Stimulated activated CD8-positive, alpha-beta memory T cell treated with anti-CD3 and anti-CD28 coated beads, Interleukin-4, amount 100 ng/mL, for 48 hours (primary cell): ENCODE measurements around the gene UBALD2.

Source experiments
- DNase-seq: peaks from one replicate; pipeline ENCODE4 v3.0.0-alpha.2; 2020

The UBALD2 gene

DNA sequence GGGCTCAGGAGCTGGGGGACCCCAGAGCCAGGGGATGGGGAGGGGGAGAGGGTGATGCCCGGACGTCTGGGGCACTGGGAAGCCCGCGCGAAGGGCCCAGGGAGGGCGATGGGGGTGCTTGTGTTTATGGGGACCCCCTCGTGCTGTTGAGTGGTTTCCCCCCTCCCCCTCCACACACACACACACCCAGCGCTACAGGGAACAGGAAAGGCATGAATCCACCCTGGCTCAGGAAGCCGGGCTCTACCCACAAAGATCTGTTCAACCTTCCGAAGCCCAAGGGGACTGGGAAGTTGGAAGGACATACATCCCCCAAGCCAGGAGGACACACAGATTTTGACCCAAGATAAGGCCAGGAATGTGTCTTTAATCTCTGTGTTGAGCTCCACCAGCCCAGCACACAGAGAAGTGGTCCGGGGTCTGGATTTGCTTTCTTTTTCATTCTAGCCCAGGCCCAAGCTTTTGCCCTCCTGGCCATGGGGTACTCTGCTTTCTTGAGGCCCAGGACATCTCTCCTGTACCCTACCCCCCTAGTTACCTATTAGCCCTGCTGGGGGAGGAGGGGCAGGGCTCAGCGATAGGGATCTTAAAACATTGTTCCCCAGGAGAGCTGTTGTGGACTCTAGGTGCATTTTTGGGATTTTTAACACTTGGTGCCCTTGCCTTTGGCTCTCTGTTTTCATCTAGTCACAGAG is 1.2 kb downstream of the UBALD2 start:
- DNase-seq: peak; percentile 53

DNA sequence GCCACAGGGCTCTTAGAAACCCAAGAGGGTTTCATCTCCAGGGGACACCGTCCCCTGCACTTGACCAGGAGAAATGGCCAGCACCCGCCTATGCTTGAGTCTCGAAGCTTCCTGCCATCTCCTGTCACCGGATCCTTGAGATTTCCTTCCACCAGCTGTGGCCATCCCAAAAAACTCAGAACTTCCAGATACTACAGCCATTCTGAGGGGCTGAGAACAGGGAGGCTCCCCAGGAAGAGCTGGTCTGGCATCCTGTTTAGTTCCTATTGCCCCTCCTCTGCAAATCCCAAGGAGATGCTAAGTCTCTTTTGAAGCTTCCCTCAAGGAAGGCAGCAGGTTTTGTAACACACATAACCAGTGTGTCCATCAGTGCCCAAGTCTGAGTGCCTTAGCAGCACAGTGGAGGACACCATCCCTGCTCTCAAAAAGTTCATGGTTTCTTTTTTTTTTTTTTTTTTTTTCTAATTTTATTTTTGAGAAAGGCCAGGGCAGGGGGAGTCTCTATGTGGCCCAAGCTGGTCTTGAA is 2.0 kb downstream of the UBALD2 start:
- DNase-seq: no peak

DNA sequence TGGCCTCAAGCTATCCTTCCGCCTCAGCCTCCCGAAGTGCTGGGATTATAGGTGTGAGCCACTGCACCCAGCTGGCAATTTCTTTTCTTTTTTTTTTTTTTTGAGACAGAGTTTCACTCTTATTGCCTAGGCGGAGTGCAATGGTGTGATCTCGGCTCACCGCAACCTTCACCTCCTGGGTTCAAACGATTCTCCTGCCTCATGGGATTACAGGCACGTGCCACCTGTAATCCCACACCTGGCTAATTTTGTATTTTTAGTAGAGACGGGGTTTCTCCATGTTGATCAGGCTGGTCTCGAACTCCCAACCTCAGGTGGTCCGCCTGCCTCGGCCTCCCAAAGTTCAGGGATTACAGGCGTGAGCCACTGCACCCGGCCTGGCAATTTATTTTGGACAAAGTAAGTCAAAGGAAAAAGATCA is 2.4 kb downstream of the UBALD2 start:
- peak; percentile 42 for DNase-seq

DNA sequence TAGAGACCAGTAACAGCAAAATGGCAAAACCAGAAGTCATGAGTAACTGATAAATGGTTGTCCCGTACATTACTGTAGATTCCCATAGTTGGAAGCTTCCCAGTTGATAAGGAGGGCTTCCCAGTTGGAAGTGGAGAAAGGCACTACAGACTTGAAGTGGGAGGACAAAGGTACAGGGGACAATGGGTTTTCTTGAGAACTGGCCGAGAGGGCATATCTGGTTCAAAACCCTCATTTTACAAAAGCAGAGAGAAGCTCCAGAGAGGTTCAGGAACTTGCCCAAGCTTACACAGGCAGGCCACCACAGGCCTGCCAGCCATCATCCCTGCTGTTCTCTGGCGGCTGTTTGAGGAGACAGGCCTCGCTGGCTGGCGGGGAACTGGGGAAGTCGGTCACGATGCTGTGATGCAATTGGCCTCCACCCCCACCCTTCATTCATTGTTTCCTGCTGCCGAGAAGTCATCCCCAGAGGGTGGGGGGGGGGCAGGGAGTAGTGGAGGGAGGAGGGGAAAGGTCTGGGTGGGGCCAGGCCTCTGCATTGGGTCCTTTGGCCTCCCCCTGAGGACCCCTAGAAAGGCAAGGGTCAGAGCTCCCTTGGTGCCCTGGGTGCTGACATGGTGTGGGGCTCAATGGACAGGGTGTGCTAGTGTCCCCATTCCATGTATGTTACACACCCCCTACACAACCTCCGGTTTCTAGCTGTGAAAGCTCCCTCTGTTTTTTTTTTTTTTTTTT is 3.0 kb downstream of the UBALD2 start:
- DNase-seq: peak; percentile 85

DNA sequence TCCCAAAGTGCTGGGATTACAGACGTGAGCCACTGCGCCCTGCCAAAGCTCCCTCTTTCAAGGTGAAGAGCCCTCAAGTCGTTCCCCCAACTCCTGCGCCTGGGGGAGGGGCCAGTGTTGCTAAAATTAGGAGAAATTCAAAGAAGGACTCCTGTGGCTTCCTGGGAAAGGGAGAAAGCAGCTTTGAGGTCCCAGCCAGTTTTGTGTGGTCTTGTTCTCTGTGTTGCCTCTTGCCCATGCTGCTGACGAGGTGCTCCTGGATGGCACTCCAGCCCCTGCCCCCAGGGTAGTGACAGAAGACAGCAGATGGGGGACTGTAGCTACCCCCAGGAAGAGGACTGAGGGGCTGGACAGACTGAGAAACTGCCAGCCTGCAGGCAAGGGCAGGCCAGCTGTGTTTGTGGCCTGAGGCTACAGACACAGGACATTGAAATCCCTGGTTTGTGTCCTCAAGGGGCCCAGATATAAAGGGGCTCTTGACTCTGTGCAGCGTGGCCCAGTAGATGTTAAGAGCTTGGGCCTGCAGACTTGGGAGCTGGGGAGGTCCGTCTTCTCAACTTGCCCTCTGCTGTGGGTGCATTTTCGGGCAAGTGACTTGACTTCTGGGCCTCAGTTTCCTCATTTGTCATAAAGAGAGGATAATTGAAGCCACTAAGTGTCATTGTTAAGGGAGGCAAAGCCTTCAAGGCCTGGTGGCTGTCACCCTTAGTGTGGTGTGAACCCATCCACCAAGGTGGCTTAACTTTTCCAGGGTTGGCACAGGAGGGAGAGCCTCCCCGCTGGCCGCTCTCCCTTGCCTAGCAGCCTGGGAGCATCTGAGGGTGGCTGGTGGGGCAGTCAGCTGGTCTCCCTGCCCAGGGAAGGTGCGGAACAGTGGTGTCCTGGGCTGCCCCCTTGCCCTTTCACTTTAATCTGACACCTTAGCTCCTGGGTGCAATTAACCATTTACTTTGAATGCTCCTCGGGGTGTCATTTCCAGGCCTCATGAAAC is 4.1 kb downstream of the UBALD2 start:
- peak; percentile 60 for DNase-seq

DNA sequence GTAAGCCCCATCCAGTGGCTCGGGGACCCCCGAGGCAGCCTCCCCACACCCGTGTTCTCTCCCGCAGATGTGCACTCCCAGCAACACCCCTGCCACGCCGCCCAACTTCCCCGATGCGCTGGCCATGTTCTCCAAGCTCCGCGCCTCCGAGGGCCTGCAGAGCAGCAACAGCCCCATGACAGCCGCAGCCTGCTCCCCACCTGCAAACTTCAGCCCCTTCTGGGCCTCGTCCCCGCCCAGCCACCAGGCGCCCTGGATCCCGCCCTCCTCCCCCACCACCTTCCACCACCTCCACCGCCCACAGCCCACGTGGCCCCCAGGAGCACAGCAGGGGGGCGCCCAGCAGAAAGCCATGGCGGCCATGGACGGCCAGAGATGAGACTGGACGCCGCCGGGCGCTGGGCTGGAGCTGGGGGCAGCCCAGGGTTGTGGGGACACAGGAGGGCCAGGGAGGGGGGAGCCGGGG is 5.0 kb downstream of the UBALD2 start:
- DNase-seq: peak; percentile 76

DNA sequence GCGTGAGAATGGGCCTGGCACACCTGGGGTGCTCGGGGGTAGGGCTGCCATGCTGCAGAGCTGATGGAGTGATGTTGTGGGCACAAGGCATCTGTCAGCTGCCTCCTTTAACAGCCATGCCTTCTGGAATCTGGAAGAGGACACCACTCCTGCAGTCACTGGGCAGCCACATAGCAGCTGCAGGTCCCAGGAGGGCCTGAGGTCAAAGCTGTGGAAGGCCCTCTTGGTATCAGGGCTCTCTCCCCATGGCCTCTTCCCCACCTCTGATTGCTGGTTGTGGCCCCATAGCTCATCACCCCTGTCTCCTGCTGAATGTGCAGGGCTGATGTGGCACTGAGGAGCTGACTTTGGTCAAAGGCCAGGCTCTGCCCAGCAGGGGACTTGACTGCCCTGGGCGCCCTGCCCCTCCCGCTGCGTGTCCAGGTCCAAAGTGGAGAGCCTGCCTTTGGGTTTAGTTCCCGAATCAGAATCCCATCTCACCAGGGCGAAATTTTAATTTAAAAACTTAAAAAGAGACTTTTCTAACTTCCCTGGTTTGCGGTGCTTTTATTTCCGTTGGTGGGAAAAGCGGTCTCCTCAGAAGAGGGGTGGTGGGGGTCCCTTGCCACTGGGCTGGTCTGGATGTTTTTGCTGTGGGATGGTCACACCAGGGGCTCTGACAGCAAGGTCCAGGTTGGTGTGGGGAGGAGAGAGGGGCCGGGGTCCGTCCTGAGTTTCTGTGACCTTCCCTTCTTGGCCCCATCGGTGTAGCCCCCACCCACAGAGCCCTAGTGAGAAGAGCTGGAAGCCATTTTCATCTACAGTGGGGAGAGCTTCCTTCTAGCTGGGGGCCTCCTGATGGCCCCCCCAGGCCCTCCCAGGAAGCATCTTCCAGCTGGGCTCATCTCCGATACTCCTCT is 5.9 kb downstream of the UBALD2 start:
- DNase-seq: peak; percentile 66

DNA sequence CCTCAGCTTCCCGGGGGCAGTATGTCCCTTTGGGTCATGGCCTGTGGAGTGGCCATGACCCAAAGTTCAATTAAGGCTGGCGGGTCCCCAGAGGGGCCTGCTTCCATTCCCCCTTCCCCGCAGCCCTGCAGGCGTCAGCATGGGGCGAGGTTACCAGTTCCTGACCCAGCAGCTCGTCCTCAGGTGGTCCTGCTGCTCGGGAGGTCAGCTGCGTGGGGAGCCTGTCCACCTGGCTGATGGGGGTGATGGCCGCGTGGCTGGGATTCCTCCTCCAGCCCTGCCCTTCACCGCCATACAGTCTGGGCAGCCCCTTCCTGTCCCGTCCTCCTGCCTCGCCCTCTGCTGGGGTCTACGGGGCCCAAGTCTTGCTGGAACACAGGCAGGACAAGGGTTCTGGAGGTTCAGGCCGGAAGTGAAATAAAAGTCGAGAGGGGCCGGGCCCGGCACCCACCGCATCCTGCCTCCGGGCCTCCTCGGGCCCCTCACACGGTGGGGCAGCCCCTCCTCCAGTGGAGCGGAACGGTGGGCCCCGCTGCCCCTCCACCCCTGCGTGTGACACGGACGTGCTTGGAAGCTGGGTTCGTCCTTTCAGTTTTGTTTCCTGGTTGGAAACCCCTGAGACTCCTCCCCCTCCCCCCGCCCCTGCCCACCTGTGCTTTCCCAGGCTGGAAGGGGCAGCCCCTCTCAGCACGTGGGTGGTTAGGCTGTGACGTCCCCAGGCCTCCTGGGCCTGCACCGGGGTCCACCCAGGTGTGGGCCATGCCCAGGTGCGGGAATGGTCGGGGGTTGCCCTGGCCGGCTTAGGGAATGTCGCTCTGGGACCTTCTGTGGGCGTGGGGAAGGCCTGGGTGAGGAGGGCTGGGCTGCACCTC is 6.8 kb downstream of the UBALD2 start:
- DNase-seq: peak; percentile 94

DNA sequence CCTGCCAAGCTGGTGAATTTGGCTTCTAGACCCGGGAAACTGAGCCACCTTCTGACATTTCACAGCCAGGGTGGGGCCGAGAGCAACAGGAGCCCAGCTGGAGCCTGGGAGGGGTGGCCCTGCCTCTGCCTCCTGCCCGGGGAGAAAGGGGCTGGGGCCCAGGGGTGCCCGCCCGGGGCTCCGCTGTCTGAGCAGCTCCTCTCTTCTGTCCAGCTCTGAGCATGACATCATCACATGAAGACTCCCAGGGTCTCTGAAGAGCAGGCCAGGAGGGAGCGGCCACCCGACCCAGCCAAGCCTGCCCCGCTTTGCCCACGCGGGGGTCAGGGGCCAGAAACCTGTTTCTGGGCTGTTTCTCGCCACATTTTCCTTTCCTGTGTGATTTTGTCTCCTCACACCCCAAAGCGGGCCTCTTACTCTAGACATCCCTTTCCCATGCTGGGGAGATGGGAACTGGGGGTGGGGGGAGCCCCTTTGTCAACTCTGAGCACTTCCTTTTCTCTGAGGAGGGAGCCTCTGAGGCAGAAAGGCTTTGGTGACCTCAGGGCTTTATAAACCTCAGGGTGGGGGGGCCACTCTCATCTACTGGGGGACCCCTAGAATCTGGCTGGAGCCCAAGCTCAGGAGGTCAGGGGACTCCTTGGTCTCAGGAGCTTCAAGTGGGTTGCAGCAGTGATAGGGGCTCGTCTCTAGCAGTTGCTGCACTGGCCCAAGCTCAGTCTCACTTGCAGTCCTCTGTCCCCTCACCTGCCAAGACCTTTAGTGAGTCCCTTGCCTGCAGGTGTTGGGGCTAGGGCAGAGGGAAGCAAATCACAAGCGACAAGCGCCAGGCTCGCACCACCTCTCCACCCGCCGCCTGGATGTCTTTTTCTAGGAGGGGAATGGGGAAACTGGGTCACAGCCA is 7.6 kb downstream of the UBALD2 start:
- DNase-seq: peak; percentile 80

DNA sequence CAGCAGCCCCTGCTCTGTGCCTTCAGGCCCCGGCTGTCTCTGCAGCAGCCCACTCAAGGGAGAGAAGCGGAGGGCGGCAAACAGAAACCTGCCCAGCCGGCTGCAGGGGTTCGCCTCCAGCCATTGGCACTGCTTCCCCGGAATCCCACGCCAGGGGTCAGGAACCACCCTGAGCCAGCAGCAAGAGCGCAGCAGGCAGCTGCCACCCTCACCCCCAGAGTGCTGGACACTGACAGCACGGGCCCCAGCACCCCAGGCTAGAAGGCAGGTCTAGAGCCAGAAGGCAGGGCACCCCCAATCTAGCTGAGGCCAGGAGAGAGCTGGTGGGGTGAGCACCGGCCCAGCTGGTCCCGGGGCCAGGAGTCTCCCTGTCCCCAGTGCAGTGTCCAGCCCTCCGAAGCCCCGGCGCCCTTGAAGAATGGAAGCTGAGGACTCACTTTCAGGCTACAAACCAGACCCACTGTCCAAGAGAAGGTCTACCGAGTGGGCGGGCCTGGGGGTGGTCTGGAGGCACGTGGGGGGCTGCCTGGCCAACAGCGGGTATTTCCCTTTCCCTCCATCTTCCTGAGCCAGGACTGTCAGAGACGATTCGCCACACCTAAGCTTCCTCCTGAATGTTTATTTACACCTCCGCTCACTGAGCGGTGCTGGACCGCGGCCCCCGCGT is 8.4 kb downstream of the UBALD2 start:
- no peak for DNase-seq

DNA sequence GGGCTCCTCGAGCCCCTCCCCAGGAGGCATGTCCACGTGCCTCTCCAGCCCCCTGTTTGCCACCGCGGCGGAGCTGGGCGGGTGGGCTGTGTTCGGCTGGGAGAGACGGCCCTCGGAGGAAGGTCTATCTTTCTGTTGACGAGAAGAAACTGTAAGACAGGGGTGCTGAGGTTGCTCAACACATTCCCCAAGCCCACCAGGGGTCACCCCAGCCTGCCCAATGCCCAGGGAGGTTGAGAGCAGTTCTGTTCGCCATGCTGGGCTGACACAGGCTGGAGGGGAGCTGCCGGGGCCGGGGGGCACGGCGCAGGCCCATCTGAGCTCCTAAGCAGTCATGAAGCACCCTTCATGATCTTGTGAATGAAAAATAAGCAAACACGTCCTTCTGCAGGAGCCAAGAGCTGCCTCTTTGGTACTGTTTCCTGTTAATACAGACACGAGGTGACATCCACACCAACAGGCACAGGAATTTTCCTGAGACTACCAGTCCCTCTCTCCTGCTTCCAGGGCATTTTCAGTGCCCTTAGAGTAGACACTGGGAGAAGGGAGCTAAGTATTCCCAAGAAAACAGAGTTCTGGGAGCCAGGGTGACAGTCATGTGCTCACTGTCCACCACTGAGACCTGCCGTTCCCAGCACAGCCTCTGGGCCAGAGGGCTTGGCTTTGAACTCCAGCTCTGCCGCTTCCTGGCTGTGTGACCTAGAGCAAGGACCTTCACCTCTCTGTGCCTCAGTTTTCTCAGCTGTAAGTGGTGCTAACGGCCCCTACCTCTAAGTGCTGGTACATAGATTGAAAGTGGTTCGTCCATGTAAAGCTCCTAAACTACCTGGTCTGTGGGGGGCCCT is 9.2 kb downstream of the UBALD2 start:
- DNase-seq: no peak

DNA sequence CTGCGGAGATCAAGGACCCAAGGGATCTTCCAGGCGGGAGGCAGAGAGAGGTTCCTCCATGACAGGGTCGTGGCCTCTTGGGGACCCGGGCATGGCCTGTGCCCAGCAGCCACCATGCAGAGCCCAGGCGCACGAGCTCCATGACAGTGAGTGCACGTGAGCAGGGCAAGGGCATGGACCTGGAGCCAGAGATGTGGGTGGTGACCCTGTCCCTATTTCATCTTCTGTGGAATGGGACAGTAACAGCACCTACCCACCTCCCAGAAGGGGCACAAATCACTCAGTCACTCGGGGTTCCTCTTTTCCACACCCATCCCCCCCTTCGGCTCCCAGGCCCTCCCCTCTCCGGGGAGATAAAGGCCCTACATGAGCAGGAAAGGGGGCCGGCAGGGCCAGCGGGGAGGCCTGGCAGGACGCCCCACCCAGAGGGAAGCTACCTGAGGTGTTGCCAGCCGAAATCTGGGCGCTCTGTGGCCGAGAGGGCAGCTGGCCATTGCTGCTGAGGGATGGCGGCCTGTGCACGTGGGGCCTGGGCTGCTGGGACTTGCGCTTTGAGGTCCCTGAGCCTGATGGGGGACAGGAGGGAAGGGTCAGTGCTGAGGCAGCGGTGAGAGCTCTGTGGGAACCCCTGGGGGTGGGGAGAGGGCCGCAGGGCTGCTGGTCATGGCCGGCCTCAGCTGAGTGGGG is 10.4 kb downstream of the UBALD2 start:
- DNase-seq: no peak

DNA sequence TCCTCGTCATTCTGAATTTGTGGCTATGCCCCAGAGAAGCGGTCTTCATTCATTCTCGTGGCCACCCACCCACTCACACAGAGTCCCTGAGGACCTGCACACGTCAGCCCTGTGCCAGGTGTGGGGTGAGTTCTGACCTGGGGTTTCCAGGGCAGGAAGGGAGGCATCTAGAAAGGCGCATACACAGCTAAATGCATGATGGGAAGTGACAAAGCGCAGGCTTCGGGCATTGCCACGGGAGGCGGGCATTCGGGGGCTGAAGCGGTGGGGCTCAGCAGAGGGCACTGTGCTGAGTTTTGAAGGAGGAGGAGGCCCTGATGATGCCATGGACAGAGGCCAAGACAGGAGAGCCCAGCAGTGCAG is 10.9 kb downstream of the UBALD2 start:
- no peak for DNase-seq

DNA sequence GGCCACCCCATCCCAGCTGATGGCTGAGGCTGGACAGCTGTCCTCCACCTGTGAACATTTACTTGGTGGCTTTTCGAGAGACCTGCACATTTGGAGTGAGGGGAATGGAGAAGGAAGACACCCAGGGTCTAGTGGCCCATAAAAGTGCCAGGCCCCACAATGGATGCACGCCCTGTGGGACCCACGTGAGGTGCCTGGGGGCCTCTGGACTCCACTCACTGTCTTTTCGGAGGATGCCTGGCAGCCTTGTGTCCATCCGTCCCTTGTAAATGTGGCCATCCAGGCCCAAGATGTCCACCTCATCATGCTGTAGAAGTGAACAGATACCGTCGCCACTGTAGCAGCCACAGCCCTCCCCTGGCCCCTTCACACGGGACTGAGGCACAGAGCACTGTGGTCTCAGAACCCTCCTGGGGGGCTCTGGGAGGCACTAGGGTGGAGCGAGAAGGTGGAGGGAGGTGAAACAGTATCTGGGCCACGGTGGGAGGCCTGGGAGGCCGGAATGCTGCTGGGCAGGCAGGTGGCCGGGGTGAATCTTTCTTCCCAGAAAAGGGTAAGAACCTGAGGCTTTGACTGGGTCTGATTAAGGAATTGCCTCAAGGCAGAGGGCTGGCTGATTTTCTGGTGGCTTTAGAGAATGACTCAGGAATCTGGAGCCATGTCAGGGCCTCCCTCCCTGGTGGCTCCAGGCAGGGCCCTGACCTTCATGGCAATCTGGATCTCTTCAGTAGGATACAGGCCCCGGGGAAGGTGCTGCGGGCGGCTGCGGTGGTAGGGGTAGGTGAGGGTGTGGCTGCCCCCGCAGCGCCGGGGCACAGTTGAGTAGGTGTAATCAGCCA is 11.5 kb downstream of the UBALD2 start:
- DNase-seq: no peak

DNA sequence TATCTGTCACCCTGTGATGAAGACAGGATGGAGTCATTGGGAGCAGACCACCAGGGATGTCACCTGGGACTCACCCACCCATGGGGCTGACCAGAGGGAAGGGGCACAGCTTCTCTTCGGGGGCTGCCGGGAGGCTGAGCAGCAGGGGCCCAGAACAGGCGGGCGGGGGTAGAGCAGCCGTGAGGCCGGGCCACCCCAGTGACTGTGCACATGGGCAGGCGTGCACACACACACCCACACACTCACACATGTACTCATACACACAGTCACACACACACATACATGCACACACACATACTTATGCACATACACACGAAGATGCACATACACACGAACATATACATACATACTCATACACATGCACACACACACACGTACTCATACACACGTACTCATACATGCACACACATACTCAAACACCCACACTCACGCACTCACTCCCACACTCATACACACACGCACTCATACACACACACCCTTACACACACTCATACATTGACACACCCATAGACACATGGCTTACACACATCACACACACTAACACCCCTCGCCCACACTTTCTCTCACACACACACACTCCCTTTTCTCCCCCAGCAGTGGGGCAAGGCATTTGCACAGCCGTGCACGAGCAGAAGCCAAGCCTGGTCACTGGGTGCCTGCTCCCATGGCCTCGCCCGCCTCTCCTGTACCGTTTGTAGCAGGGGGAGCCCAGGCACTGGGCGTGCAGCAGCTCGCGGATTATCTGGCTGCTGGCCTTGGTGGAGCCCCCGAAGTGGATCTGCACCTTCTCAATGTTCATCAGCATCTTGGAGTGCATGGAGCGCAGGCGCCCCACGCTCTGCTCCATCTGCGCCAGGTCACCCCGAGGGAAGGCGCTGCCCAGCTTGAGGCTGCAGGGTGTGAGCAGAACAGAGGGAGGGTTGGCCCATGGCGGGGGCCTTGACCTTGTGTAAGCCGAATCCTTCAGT is 12.4 kb downstream of the UBALD2 start:
- DNase-seq: no peak
